SK-N-SH (cell line): Measurements from ENCODE around the gene ZNF827. TPM values are rescaled to one million over a fixed set of nuclear protein-coding genes. Genes with fewer than 3 reads are reported as not detected.

Source experiments
- CTCF ChIA-PET: fragments of 300-600, 350-600 bp; formaldehyde crosslinking; extraction: SDS; loops from one replicate; lab custom pipeline; 2021; lab: Yijun Ruan, JAX
- POLR2A ChIA-PET: fragments of 350-600 bp; sonication (Branson Sonifier 250); formaldehyde crosslinking; extraction: SDS; loops from one replicate; lab custom pipeline; 2020; ENCODE audit warnings: antibody characterized with exemption, inconsistent platforms; lab: Yijun Ruan, JAX
- DNase-seq: peaks from one replicate; pipeline ENCODE4 v3.0.0; 2012
- H2AFZ ChIP-seq: fragments of 200-600 bp; sonication (generic); 2 replicates; pipeline ENCODE4 v1.8.1; 2016; ENCODE audit warnings: antibody characterized with exemption, mild to moderate bottlenecking, low read depth
- H3F3A ChIP-seq: fragments of 200-600 bp; sonication (generic); replicated peaks from 2 replicates; pipeline ENCODE3; 2016; ENCODE audit warnings: antibody characterized with exemption, mild to moderate bottlenecking; ENCODE audit not compliant: insufficient read depth
- H3K27ac ChIP-seq, 2 experiments: fragments of 200-500 bp in 1 of 2; fragments of 200-600 bp in 1 of 2; sonication (Bioruptor generic) in 1 of 2; sonication (generic), shearing (Covaris generic) in 1 of 2; 2 replicates each; pipeline versions ENCODE4 v1.5.1 to v1.6.1; 2014 to 2016; ENCODE audit warnings: low read depth in 2 of 2, inconsistent platforms in 1 of 2, low read length in 1 of 2, mild to moderate bottlenecking in 1 of 2, mixed read lengths in 1 of 2
- H3K27me3 ChIP-seq: fragments of 200-600 bp; sonication (generic), shearing (Covaris generic); 2 replicates; pipeline ENCODE4 v1.6.1; 2016; ENCODE audit warnings: mixed run types; ENCODE audit not compliant: insufficient read depth
- H3K36me3 ChIP-seq, 2 experiments: fragments of 200-500 bp in 1 of 2; fragments of 200-600 bp in 1 of 2; sonication (Bioruptor generic) in 1 of 2; sonication (generic) in 1 of 2; replicated peaks in 1 of 2; 2 replicates each; pipeline versions ENCODE3 to v1.5.1; 2014 to 2016; ENCODE audit warnings: low read length in 1 of 2, mild to moderate bottlenecking in 1 of 2; ENCODE audit not compliant: insufficient read depth in 2 of 2, control insufficient read depth in 1 of 2
- H3K4me1 ChIP-seq, 2 experiments: fragments of 200-500 bp in 1 of 2; fragments of 200-600 bp in 1 of 2; sonication (Bioruptor generic) in 1 of 2; sonication (generic), shearing (Covaris generic) in 1 of 2; 2 replicates each; pipeline versions ENCODE4 v1.5.1 to v1.6.1; 2014 to 2016; ENCODE audit warnings: low read depth in 1 of 2, low read length in 1 of 2, mixed run types in 1 of 2; ENCODE audit not compliant: insufficient read depth in 2 of 2, control insufficient read depth in 1 of 2
- H3K4me2 ChIP-seq: fragments of 200-600 bp; sonication (generic), shearing (Covaris generic); 2 replicates; pipeline ENCODE4 v1.6.1; 2017; ENCODE audit warnings: mixed run types
- H3K4me3 ChIP-seq, 2 experiments: fragments of 200-500 bp in 1 of 2; fragments of 200-600 bp in 1 of 2; sonication (Bioruptor generic) in 1 of 2; sonication (generic), shearing (Covaris generic) in 1 of 2; 2 replicates each; pipeline versions ENCODE4 v1.5.1 to v1.8.1; 2014 to 2016; ENCODE audit warnings: low read depth in 2 of 2, inconsistent platforms in 1 of 2, low read length in 1 of 2, mild to moderate bottlenecking in 1 of 2, mixed read lengths in 1 of 2, moderate library complexity in 1 of 2
- H3K79me2 ChIP-seq: fragments of 200-600 bp; sonication (generic); 2 replicates; pipeline ENCODE4 v1.8.1; 2017; ENCODE audit warnings: mild to moderate bottlenecking; ENCODE audit not compliant: insufficient read depth
- H3K9ac ChIP-seq: fragments of 200-600 bp; sonication (generic); 2 replicates; pipeline ENCODE4 v1.6.1; 2017; ENCODE audit warnings: mixed run types
- H3K9me2 ChIP-seq: fragments of 200-600 bp; sonication (generic); 2 replicates; pipeline ENCODE4 v1.6.1; 2017; ENCODE audit warnings: mixed run types
- H3K9me3 ChIP-seq: fragments of 200-600 bp; sonication (generic); 2 replicates; pipeline ENCODE4 v1.6.1; 2017; ENCODE audit warnings: mixed run types, mild to moderate bottlenecking, moderate library complexity
- H4K20me1 ChIP-seq: fragments of 200-600 bp; sonication (generic); 2 replicates; pipeline ENCODE4 v1.6.1; 2017; ENCODE audit warnings: mild to moderate bottlenecking, mixed run types; ENCODE audit not compliant: insufficient read depth
- EP300 ChIP-seq, 2 experiments: IDR thresholded peaks; 2 replicates each; pipeline versions ENCODE4 v1.4.0 to v1.6.1; 2012; ENCODE audit warnings: borderline replicate concordance in 1 of 2, low read depth in 1 of 2, low read length in 1 of 2
- FOSL2 ChIP-seq: IDR thresholded peaks from 2 replicates; pipeline ENCODE4 v1.4.0; 2012; ENCODE audit warnings: low read depth, mild to moderate bottlenecking, moderate library complexity, borderline replicate concordance
- FOXJ3 ChIP-seq: sonication (generic); formaldehyde crosslinking; IDR thresholded peaks from 2 replicates; pipeline ENCODE4 v1.5.1; 2020; ENCODE audit warnings: mild to moderate bottlenecking, missing genetic modification reagents
- GATA2 ChIP-seq: sonication (generic); formaldehyde crosslinking; IDR thresholded peaks from 2 replicates; pipeline ENCODE4 v1.5.0; 2020; ENCODE audit warnings: mild to moderate bottlenecking, missing genetic modification reagents
- JUND ChIP-seq: IDR thresholded peaks from 2 replicates; pipeline ENCODE4 v1.4.0; 2012
- MEF2A ChIP-seq: IDR thresholded peaks from 2 replicates; pipeline ENCODE4 v1.4.0; 2012; ENCODE audit warnings: low read depth, borderline replicate concordance
- NFIC ChIP-seq: IDR thresholded peaks from 2 replicates; pipeline ENCODE4 v1.4.0; 2012; ENCODE audit warnings: borderline replicate concordance
- PBX3 ChIP-seq: IDR thresholded peaks from 2 replicates; pipeline ENCODE4; 2012
- POLR2AphosphoS5 ChIP-seq: IDR thresholded peaks from 2 replicates; pipeline ENCODE4 v1.6.1; 2012; ENCODE audit warnings: low read depth, low read length
- RCOR1 ChIP-seq: fragments of 150-350 bp; IDR thresholded peaks from 2 replicates; pipeline ENCODE4 v1.6.1; 2017; ENCODE audit warnings: antibody characterized with exemption, low read length
- TCF12 ChIP-seq: IDR thresholded peaks from 2 replicates; pipeline ENCODE4 v1.4.0; 2012
- TEAD4 ChIP-seq: IDR thresholded peaks from 2 replicates; pipeline ENCODE4 v1.4.0; 2012; ENCODE audit warnings: mild to moderate bottlenecking, borderline replicate concordance; ENCODE audit not compliant: insufficient read depth
- USF2 ChIP-seq: fragments of 150-350 bp; IDR thresholded peaks from 2 replicates; pipeline ENCODE4 v1.6.1; 2017; ENCODE audit warnings: antibody characterized with exemption, low read length, low read depth, borderline replicate concordance
- ZBTB33 ChIP-seq: IDR thresholded peaks from 2 replicates; pipeline ENCODE4 v1.4.0; 2012; ENCODE audit warnings: low read depth, borderline replicate concordance
- WGBS: methylation state at CpG from one replicate; pipeline ENCODE4 v1.1.6; 2017; ENCODE audit warnings: low lambda C conversion rate; 5-methylcytosine and 5-hydroxymethylcytosine counted together
- polyA plus RNA-seq, 3 experiments: library from polyadenylated mRNA; depleted of rRNA; stranded (reverse); fragments of >200 nt; gene quantifications; 2 replicates each; pipeline ENCODE4 v1.2.3, GENCODE V29; 2012

Gene ZNF827
- polyA plus RNA-seq, 1 of the 3 experiments (the other 2 are of a cell fraction), result 23.2 TPM

GRCh38 chr4:145735347-145735675 is 203.3 kb downstream of the ZNF827 start:
- CTCF ChIA-PET, result interaction anchor here (1.4 kb wide), 1 partner anchor 196 kb away, joined by 5 read pairs; no protein-coding TSS in a partner anchor
- no peak for DNase-seq
- POLR2A ChIA-PET, result no interaction called here

More at GRCh38 chr4:145735347-145735675, 203.3 kb downstream of the ZNF827 start:
- Histone ChIP-seq H3K9me2 (no peaks in the 10 kb centered on the region), H4K20me1 (no peaks in the 10 kb centered on the region), H3K9me3 (no peaks in the 10 kb centered on the region), H3K36me3 (no peaks in the 10 kb centered on the region), H3F3A (peaks cover 36% of the 10 kb centered on the region), H3K4me3 (0 out of 4 replicates have a peak overlapping the region, but pooled peaks of 1 of the 2 experiments have one; percentile 46), H3K4me1 (peaks cover 26 to 39% of the 10 kb centered on the region in 2 experiments), H3K9ac (peak overlapping the region; percentile 88), H3K4me2 (peak overlapping the region; percentile 78), H3K27ac (peak overlapping the region; percentile 99 to 100), H3K27me3 (no peaks in the 10 kb centered on the region), H3K79me2 (no peaks in the 10 kb centered on the region), H2AFZ (no peak overlapping the region)
- TF ChIP-seq USF2 (no peak), ZBTB33 (0 out of 2 replicates have a peak, but pooled peaks have one; percentile 36), JUND (peak; percentile 70), EP300 (IDR thresholded peaks at IDR 0.05; ENCODE audit: borderline replicate concordance in 1 of 2, low read depth in 1 of 2, low read length in 1 of 2) (peak in 1 of 2 experiments; percentile 65; a peak in 2 of 4 replicates), RCOR1 (no peak), NFIC (peak; percentile 44; the same call in 1 of the 2 replicates), PBX3 (peak; percentile 42), POLR2AphosphoS5 (peak; percentile 25; the same call in 1 of the 2 replicates), GATA2 (CRISPR knock-in tag) (no peak), TCF12 (peak; percentile 69; the same call in 1 of the 2 replicates), TEAD4 (peak; percentile 72; the same call in 1 of the 2 replicates), FOXJ3 (CRISPR knock-in tag) (no peak), FOSL2 (peak; percentile 63; the same call in 1 of the 2 replicates), MEF2A (0 out of 2 replicates have a peak, but pooled peaks have one; percentile 20)
- WGBS, result 37% methylated on average over 2 of the region's 2 CpGs
